ENCODE data around the gene PORCN. TPM values are rescaled to one million over a fixed set of nuclear protein-coding genes. Genes with fewer than 3 reads are reported as not detected.

Gene PORCN
- total and polyA plus RNA-seq, 4 donors, result 0.70 to 4.9 (median 2.8) TPM

- TF ChIP-seq HNF4G (IDR thresholded peaks at IDR 0.05) (no peak), REST (IDR thresholded peaks at IDR 0.05) (no peak), CTCF (IDR thresholded peaks at IDR 0.05; ENCODE audit: low read depth, low read length, missing input control) (no peak), RAD21 (IDR thresholded peaks at IDR 0.05) (no peak), FOXA2 (IDR thresholded peaks at IDR 0.05) (no peak), TAF1 (conservative IDR thresholded peaks at IDR 0.05) (no peak), SP1 (IDR thresholded peaks at IDR 0.05) (no peak), ATF3 (IDR thresholded peaks at IDR 0.05) (no peak), MAX (IDR thresholded peaks at IDR 0.05) (no peak)
- Histone ChIP-seq H3K4me1 (ENCODE audit: control insufficient read depth in 4 of 4, insufficient read depth in 4 of 4, low read length in 3 of 4) (no peaks in the 10 kb centered on the region), H3K27ac (ENCODE audit: low read depth in 1 of 2, low read length in 2 of 2) (no peak overlapping the region), H3K36me3 (ENCODE audit: control insufficient read depth in 4 of 4, insufficient read depth in 3 of 4, low read depth in 1 of 4, low read length in 3 of 4) (peaks cover 2 to 38% (median 9%) of the 10 kb centered on the region in 4 donors), H3K4me3 (ENCODE audit: low read depth in 1 of 3, low read length in 3 of 3) (no peak overlapping the region), H3K27me3 (ENCODE audit: control insufficient read depth in 4 of 4, insufficient read depth in 4 of 4, low read length in 3 of 4) (no peaks in the 10 kb centered on the region), H3K9me3 (ENCODE audit: control insufficient read depth in 4 of 4, low read length in 3 of 4) (no peaks in the 10 kb centered on the region), H3K9ac (ENCODE audit: low read depth in 1 of 2, low read length in 2 of 2) (no peak overlapping the region)
- WGBS, result 92% methylated on average over 4 of the region's 4 CpGs
- no peak for DNase-seq (ENCODE audit: low spot score)
These were observed 49.5 kb downstream of the PORCN start for GRCh38 chrX:48558271-48558670.

GRCh38 chrX:48559636-48560035 is 50.8 kb downstream of the PORCN start:
- TF ChIP-seq JUND (IDR thresholded peaks at IDR 0.05) (no peak), NR2F2 (IDR thresholded peaks at IDR 0.05) (no peak), FOXA1 (IDR thresholded peaks at IDR 0.05) (no peak), TAF1 (conservative IDR thresholded peaks at IDR 0.05) (no peak), EGR1 (IDR thresholded peaks at IDR 0.05; ENCODE audit: low read depth in 2 of 2) (no peak), MAX (IDR thresholded peaks at IDR 0.05) (no peak), GABPA (IDR thresholded peaks at IDR 0.05 in 1 of 2, conservative IDR thresholded peaks at IDR 0.05 in 1 of 2) (no peak), ATF3 (IDR thresholded peaks at IDR 0.05) (no peak), HNF4A (conservative IDR thresholded peaks at IDR 0.05) (no peak), FOXA2 (IDR thresholded peaks at IDR 0.05) (no peak), REST (IDR thresholded peaks at IDR 0.05) (no peak), CTCF (IDR thresholded peaks at IDR 0.05; ENCODE audit: low read depth, low read length, missing input control) (no peak), ZBTB33 (IDR thresholded peaks at IDR 0.05) (no peak), HNF4G (IDR thresholded peaks at IDR 0.05) (no peak)
- 97% methylated on average over 24 of the region's 24 CpGs for WGBS
- Histone ChIP-seq H3K9me3 (ENCODE audit: control insufficient read depth in 4 of 4, low read length in 3 of 4) (no peaks in the 10 kb centered on the region), H3K36me3 (ENCODE audit: control insufficient read depth in 4 of 4, insufficient read depth in 3 of 4, low read depth in 1 of 4, low read length in 3 of 4) (peaks cover 2 to 38% (median 9%) of the 10 kb centered on the region in 4 donors), H3K27ac (ENCODE audit: low read depth in 1 of 2, low read length in 2 of 2) (no peak overlapping the region), H3K4me1 (ENCODE audit: control insufficient read depth in 4 of 4, insufficient read depth in 4 of 4, low read length in 3 of 4) (no peaks in the 10 kb centered on the region), H3K9ac (ENCODE audit: low read depth in 1 of 2, low read length in 2 of 2) (no peak overlapping the region), H3K4me3 (ENCODE audit: low read depth in 1 of 3, low read length in 3 of 3) (no peak overlapping the region), H3K27me3 (ENCODE audit: control insufficient read depth in 4 of 4, insufficient read depth in 4 of 4, low read length in 3 of 4) (no peaks in the 10 kb centered on the region)
- no peak for DNase-seq (ENCODE audit: low spot score)

Measured in liver (tissue), 9 donors.